OCI-LY1 (cell line): ENCODE results near the gene STAT3.

Source experiments
- CTCF ChIP-seq: fragments of 200-600 bp; sonication (generic), shearing (Covaris generic); IDR thresholded peaks from 2 replicates; pipeline ENCODE4 v1.5.1; 2017; ENCODE audit warnings: mild to moderate bottlenecking, antibody characterized with exemption, low read length, moderate library complexity, mixed read lengths
- EZH2 ChIP-seq: fragments of 200-600 bp; sonication (generic), shearing (Covaris generic); IDR thresholded peaks from 2 replicates; pipeline ENCODE4 v1.8.0; 2017; ENCODE audit warnings: borderline replicate concordance, mixed run types, mild to moderate bottlenecking, antibody characterized with exemption, low read length, moderate library complexity, mixed read lengths

DNA sequence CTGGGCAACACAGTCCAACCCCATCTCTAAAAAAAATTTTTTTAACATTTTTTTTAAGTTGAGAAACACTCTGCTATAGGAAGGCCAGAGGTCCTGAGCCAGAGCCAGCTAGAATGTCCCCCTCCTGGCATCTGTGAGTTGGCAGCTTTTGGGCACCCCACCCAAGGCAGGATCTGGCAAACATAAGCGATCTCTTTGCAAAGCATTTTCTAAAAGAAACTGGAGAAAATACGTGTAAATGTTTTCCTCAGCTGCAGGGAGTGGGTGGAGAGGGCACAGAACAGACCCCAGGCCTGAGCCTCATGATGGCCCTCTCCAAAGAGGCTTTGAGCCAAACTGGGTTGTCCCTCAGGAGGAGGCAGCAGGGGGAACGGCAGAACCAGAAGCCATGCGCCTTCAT, 23.1 kb upstream of the STAT3 start:
- no peak for TF ChIP-seq CTCF
- TF ChIP-seq EZH2: no peak
